ENCODE measurements around the gene ARL1.

The ARL1 gene

GRCh38 chr12:101407436-101408345, at the start of gene ARL1 (continued):
- TF ChIP-seq ZSCAN30 (tag by site-specific recombination; IDR thresholded peaks at IDR 0.05) (peak; percentile 45; the same call in 1 of the 2 replicates), ZNF76 (tag by site-specific recombination; IDR thresholded peaks at IDR 0.05; ENCODE audit: borderline replicate concordance, low read depth) (peak; percentile 88), ZNF184 (tag by site-specific recombination; IDR thresholded peaks at IDR 0.05) (no peak), ZNF2 (tag by site-specific recombination; IDR thresholded peaks at IDR 0.05) (peak; percentile 88), ZNF785 (tag by site-specific recombination; IDR thresholded peaks at IDR 0.05) (no peak), ZNF510 (tag by site-specific recombination; IDR thresholded peaks at IDR 0.05; ENCODE audit: insufficient replicate concordance) (no peak), ZBTB10 (tag by site-specific recombination; IDR thresholded peaks at IDR 0.05) (peak; percentile 36; the same call in 1 of the 2 replicates), SP3 (tag by site-specific recombination; IDR thresholded peaks at IDR 0.05) (peak; percentile 76), ZNF433 (tag by site-specific recombination; IDR thresholded peaks at IDR 0.05; ENCODE audit: low read depth) (no peak), ZNF366 (tag by site-specific recombination; conservative IDR thresholded peaks at IDR 0.05) (no peak), ZNF311 (tag by site-specific recombination; IDR thresholded peaks at IDR 0.05; ENCODE audit: borderline replicate concordance) (no peak), ZNF214 (tag by site-specific recombination; IDR thresholded peaks at IDR 0.05; ENCODE audit: borderline replicate concordance) (no peak), TSHZ1 (tag by site-specific recombination; IDR thresholded peaks at IDR 0.05; ENCODE audit: borderline replicate concordance) (no peak; the same call in 1 of the 2 replicates), ZNF792 (tag by site-specific recombination; IDR thresholded peaks at IDR 0.05) (no peak), ZNF580 (tag by site-specific recombination; IDR thresholded peaks at IDR 0.05) (peak; percentile 69; the same call in 1 of the 2 replicates), ZNF10 (tag by site-specific recombination; IDR thresholded peaks at IDR 0.05) (peak; percentile 52; the same call in 1 of the 2 replicates), ZNF747 (tag by site-specific recombination; IDR thresholded peaks at IDR 0.05) (no peak)
- TF ChIP-seq, protein P1, sequence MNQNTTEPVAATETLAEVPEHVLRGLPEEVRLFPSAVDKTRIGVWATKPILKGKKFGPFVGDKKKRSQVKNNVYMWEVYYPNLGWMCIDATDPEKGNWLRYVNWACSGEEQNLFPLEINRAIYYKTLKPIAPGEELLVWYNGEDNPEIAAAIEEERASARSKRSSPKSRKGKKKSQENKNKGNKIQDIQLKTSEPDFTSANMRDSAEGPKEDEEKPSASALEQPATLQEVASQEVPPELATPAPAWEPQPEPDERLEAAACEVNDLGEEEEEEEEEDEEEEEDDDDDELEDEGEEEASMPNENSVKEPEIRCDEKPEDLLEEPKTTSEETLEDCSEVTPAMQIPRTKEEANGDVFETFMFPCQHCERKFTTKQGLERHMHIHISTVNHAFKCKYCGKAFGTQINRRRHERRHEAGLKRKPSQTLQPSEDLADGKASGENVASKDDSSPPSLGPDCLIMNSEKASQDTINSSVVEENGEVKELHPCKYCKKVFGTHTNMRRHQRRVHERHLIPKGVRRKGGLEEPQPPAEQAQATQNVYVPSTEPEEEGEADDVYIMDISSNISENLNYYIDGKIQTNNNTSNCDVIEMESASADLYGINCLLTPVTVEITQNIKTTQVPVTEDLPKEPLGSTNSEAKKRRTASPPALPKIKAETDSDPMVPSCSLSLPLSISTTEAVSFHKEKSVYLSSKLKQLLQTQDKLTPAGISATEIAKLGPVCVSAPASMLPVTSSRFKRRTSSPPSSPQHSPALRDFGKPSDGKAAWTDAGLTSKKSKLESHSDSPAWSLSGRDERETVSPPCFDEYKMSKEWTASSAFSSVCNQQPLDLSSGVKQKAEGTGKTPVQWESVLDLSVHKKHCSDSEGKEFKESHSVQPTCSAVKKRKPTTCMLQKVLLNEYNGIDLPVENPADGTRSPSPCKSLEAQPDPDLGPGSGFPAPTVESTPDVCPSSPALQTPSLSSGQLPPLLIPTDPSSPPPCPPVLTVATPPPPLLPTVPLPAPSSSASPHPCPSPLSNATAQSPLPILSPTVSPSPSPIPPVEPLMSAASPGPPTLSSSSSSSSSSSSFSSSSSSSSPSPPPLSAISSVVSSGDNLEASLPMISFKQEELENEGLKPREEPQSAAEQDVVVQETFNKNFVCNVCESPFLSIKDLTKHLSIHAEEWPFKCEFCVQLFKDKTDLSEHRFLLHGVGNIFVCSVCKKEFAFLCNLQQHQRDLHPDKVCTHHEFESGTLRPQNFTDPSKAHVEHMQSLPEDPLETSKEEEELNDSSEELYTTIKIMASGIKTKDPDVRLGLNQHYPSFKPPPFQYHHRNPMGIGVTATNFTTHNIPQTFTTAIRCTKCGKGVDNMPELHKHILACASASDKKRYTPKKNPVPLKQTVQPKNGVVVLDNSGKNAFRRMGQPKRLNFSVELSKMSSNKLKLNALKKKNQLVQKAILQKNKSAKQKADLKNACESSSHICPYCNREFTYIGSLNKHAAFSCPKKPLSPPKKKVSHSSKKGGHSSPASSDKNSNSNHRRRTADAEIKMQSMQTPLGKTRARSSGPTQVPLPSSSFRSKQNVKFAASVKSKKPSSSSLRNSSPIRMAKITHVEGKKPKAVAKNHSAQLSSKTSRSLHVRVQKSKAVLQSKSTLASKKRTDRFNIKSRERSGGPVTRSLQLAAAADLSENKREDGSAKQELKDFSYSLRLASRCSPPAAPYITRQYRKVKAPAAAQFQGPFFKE (tag by site-specific recombination; IDR thresholded peaks at IDR 0.05; ENCODE audit: borderline replicate concordance) = no peak
- TF ChIP-seq, protein P2, sequence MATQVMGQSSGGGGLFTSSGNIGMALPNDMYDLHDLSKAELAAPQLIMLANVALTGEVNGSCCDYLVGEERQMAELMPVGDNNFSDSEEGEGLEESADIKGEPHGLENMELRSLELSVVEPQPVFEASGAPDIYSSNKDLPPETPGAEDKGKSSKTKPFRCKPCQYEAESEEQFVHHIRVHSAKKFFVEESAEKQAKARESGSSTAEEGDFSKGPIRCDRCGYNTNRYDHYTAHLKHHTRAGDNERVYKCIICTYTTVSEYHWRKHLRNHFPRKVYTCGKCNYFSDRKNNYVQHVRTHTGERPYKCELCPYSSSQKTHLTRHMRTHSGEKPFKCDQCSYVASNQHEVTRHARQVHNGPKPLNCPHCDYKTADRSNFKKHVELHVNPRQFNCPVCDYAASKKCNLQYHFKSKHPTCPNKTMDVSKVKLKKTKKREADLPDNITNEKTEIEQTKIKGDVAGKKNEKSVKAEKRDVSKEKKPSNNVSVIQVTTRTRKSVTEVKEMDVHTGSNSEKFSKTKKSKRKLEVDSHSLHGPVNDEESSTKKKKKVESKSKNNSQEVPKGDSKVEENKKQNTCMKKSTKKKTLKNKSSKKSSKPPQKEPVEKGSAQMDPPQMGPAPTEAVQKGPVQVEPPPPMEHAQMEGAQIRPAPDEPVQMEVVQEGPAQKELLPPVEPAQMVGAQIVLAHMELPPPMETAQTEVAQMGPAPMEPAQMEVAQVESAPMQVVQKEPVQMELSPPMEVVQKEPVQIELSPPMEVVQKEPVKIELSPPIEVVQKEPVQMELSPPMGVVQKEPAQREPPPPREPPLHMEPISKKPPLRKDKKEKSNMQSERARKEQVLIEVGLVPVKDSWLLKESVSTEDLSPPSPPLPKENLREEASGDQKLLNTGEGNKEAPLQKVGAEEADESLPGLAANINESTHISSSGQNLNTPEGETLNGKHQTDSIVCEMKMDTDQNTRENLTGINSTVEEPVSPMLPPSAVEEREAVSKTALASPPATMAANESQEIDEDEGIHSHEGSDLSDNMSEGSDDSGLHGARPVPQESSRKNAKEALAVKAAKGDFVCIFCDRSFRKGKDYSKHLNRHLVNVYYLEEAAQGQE (tag by site-specific recombination; IDR thresholded peaks at IDR 0.05) = no peak
